IMR-90 (cell line): ENCODE measurements around the gene ADGRG6. TPM values are rescaled to one million over a fixed set of nuclear protein-coding genes. Genes with fewer than 3 reads are reported as not detected.

Source experiments
- ATAC-seq: fragments of 200-7000 bp; cut with Tn5 transposase; 2 replicates; pipeline ENCODE4 v1.9.1; 2020; ENCODE audit warnings: low read depth, mild to moderate bottlenecking, moderate library complexity
- BruUV-seq: library from RNA; stranded (reverse); fragments of 400-500 nt; replicated peaks from 2 replicates; lab custom pipeline; 2021; lab: Mats Ljungman, UMichigan
- CTCF ChIA-PET: fragments of 300-600 bp; formaldehyde crosslinking; extraction: SDS; loops from one replicate; lab custom pipeline; 2021; ENCODE audit warnings: antibody characterized with exemption; lab: Yijun Ruan, JAX
- POLR2A ChIA-PET: fragments of 300-600 bp; sonication (Branson Sonifier 250); formaldehyde crosslinking; loops from one replicate; lab custom pipeline; 2022; ENCODE audit warnings: antibody characterized with exemption; ENCODE audit not compliant: unreplicated experiment; lab: Charles Lee
- DNase-seq: peaks from one replicate; pipeline ENCODE4 v3.0.0; 2013
- H2AFZ ChIP-seq: replicated peaks from 2 replicates; pipeline ENCODE3; 2013; ENCODE audit warnings: low read length, mild to moderate bottlenecking; ENCODE audit not compliant: poor library complexity
- H2AK5ac ChIP-seq: 2 replicates; pipeline ENCODE4 v1.6.1; 2013; ENCODE audit warnings: low read depth, low read length, inconsistent platforms
- H2AK9ac ChIP-seq: replicated peaks from 2 replicates; pipeline ENCODE3; 2013; ENCODE audit warnings: mild to moderate bottlenecking, low read depth, low read length, moderate library complexity; ENCODE audit not compliant: poor library complexity
- H2BK120ac ChIP-seq: 2 replicates; pipeline ENCODE4 v1.6.1; 2013; ENCODE audit warnings: low read depth, low read length, inconsistent platforms
- H2BK15ac ChIP-seq: 3 replicates; pipeline ENCODE4 v1.6.1; 2013; ENCODE audit warnings: low read depth, low read length, inconsistent platforms
- H2BK20ac ChIP-seq: 2 replicates; pipeline ENCODE4 v1.6.1; 2013; ENCODE audit warnings: low read depth, mild to moderate bottlenecking, inconsistent platforms, low read length, moderate library complexity
- H2BK5ac ChIP-seq: 2 replicates; pipeline ENCODE4 v1.6.1; 2013; ENCODE audit warnings: mild to moderate bottlenecking, low read depth, low read length, inconsistent platforms; ENCODE audit not compliant: poor library complexity, severe bottlenecking
- H3K14ac ChIP-seq: replicated peaks from 2 replicates; pipeline ENCODE4 v1.6.1; 2013; ENCODE audit warnings: low read depth, low read length, inconsistent platforms
- H3K18ac ChIP-seq: 2 replicates; pipeline ENCODE4 v1.6.1; 2013; ENCODE audit warnings: low read depth, low read length, control low read depth
- H3K23ac ChIP-seq: 2 replicates; pipeline ENCODE4 v1.6.1; 2013; ENCODE audit warnings: low read depth, low read length, inconsistent platforms
- H3K27ac ChIP-seq: 2 replicates; pipeline ENCODE4 v1.5.1; 2013; ENCODE audit warnings: mild to moderate bottlenecking, control low read depth, low read length; ENCODE audit not compliant: insufficient read depth
- H3K27me3 ChIP-seq: 2 replicates; pipeline ENCODE4 v1.6.1; 2013; ENCODE audit warnings: low read length; ENCODE audit not compliant: control insufficient read depth, insufficient read depth
- H3K36me3 ChIP-seq: 2 replicates; pipeline ENCODE4 v1.6.1; 2013; ENCODE audit warnings: low read length, mixed read lengths; ENCODE audit not compliant: control insufficient read depth, insufficient read depth
- H3K4ac ChIP-seq: 2 replicates; pipeline ENCODE4 v1.6.1; 2013; ENCODE audit warnings: low read depth, low read length, inconsistent platforms
- H3K4me1 ChIP-seq: 2 replicates; pipeline ENCODE4 v1.6.1; 2013; ENCODE audit warnings: low read length, mixed read lengths; ENCODE audit not compliant: control insufficient read depth, insufficient read depth
- H3K4me2 ChIP-seq: 2 replicates; pipeline ENCODE4 v1.6.1; 2013; ENCODE audit warnings: low read depth, mild to moderate bottlenecking, control low read depth, low read length, moderate library complexity
- H3K4me3 ChIP-seq: 2 replicates; pipeline ENCODE4 v1.5.1; 2013; ENCODE audit warnings: low read depth, mild to moderate bottlenecking, control low read depth, low read length, moderate library complexity; ENCODE audit not compliant: insufficient read depth
- H3K56ac ChIP-seq: 2 replicates; pipeline ENCODE4 v1.6.1; 2013; ENCODE audit warnings: low read length, inconsistent platforms; ENCODE audit not compliant: insufficient read depth; ENCODE audit errors: extremely low read depth
- H3K79me1 ChIP-seq, 2 experiments: 2 replicates each; pipeline ENCODE4 v1.6.1; 2013; ENCODE audit warnings: low read length in 2 of 2, inconsistent platforms in 1 of 2, low read depth in 1 of 2
- H3K9ac ChIP-seq: 2 replicates; pipeline ENCODE4 v1.6.1; 2013; ENCODE audit warnings: low read depth, low read length, control low read depth
- H3K9me1 ChIP-seq: 2 replicates; pipeline ENCODE4 v1.6.1; 2013; ENCODE audit warnings: low read length, inconsistent platforms; ENCODE audit not compliant: insufficient read depth
- H3K9me3 ChIP-seq: 2 replicates; pipeline ENCODE4 v1.6.1; 2013; ENCODE audit warnings: low read length; ENCODE audit not compliant: control insufficient read depth, insufficient read depth
- H4K20me1 ChIP-seq: 2 replicates; pipeline ENCODE4 v1.6.1; 2013; ENCODE audit warnings: low read length, inconsistent platforms; ENCODE audit not compliant: insufficient read depth
- H4K5ac ChIP-seq: 2 replicates; pipeline ENCODE4 v1.6.1; 2013; ENCODE audit warnings: mild to moderate bottlenecking, low read depth, low read length, control low read depth
- H4K8ac ChIP-seq, 2 experiments: 2 replicates each; pipeline ENCODE4 v1.6.1; 2013; ENCODE audit warnings: low read depth in 2 of 2, low read length in 2 of 2, control low read depth in 1 of 2, inconsistent platforms in 1 of 2
- H4K91ac ChIP-seq: 2 replicates; pipeline ENCODE4 v1.6.1; 2013; ENCODE audit warnings: low read depth, low read length, inconsistent platforms; ENCODE audit not compliant: insufficient read depth
- CEBPB ChIP-seq: IDR thresholded peaks from 2 replicates; pipeline ENCODE4 v1.6.1; 2012; ENCODE audit warnings: low read depth, low read length, improper control_type of control experiment
- FOS ChIP-seq: fragments of 150-350 bp; IDR thresholded peaks from 2 replicates; pipeline ENCODE4 v1.6.1; 2016; ENCODE audit warnings: low read depth, low read length
- MXI1 ChIP-seq: IDR thresholded peaks from 2 replicates; pipeline ENCODE4 v1.6.1; 2012; ENCODE audit warnings: low read depth, mild to moderate bottlenecking, low read length, moderate library complexity, borderline replicate concordance
- NFE2L2 ChIP-seq: fragments of 150-350 bp; IDR thresholded peaks from 2 replicates; pipeline ENCODE4 v1.6.1; 2016; ENCODE audit warnings: low read depth, mild to moderate bottlenecking, low read length
- SMC3 ChIP-seq: fragments of 150-350 bp; IDR thresholded peaks from 2 replicates; pipeline ENCODE4 v1.6.1; 2016; ENCODE audit warnings: low read depth, mild to moderate bottlenecking, antibody characterized with exemption, low read length, moderate library complexity
- WGBS, 2 experiments: methylation state at CpG; one replicate each; pipeline versions ENCODE4 v1.1.5 to v1.1.7; 2013; ENCODE audit warnings: missing lambda C conversion rate in 2 of 2; ENCODE audit not compliant: insufficient read length in 1 of 2; ENCODE audit errors: extremely low coverage in 2 of 2; 5-methylcytosine and 5-hydroxymethylcytosine counted together
- dilution Hi-C: fragments of 300-500 bp; cut with HindIII; formaldehyde crosslinking; loops from one replicate; pipeline ENCODE4 v1.14.3; 2018; ENCODE audit warnings: low sequenced_read_pairs; ENCODE audit not compliant: unreplicated experiment
- in situ Hi-C: fragments of 300-500 bp; cut with MboI; formaldehyde crosslinking; loops from 3 replicates; pipeline ENCODE4 v1.14.3; 2019; ENCODE audit warnings: low sequenced_read_pairs, inconsistent platforms, mixed read lengths
- intact Hi-C: fragments of 100-400 bp; cut with micrococcal nuclease; formaldehyde crosslinking; loops from 2 replicates; pipeline ENCODE4 v1.10.0; 2022
- polyA plus RNA-seq, 3 experiments: library from polyadenylated mRNA; depleted of rRNA; stranded (reverse); fragments of >200 nt; gene quantifications; 2 replicates each; pipeline ENCODE4 v1.2.3, GENCODE V29; 2012; ENCODE audit warnings: low replicate concordance in 1 of 3
- total RNA-seq: library from RNA; depleted of rRNA; stranded (reverse); fragments of >200 nt; gene quantifications from 2 replicates; pipeline ENCODE4 v1.2.3, GENCODE V29; 2012

Gene ADGRG6
- total and polyA plus RNA-seq, 2 of the 4 experiments (the other 2 are of a cell fraction) = 10.0 to 20.3 TPM

DNA sequence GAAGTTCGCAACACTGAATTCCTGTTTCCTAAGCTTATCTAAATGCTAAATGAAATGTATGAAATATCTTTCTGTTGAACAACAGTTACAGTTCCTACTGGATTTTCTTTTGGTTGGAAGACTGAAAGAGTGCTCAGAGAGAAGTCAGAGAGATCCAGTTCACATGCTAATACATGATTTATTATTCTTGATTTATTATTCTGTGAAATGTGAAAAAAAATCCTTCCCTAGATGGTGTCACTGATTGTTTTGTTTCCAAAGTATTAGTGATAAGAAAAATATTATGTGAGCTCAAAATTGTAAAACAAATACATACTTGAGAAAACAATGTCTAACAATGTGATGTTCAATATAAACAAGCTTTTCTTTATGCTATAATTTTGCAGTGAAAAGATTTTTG is 42.1 kb downstream of the ADGRG6 start:
- Histone ChIP-seq H4K91ac (no peak overlapping the region), H2AK9ac (no peak overlapping the region), H3K4me3 (no peak overlapping the region), H3K9me1 (no peaks in the 10 kb centered on the region), H3K79me1 (no peaks in the 10 kb centered on the region; a peak in 1 of 4 replicates), H3K4me2 (no peak overlapping the region), H3K27me3 (no peaks in the 10 kb centered on the region), H2AFZ (no peak overlapping the region), H4K5ac (no peak overlapping the region), H3K18ac (no peak overlapping the region), H4K20me1 (no peaks in the 10 kb centered on the region), H3K27ac (no peak overlapping the region), H3K23ac (no peak overlapping the region), H2BK20ac (no peak overlapping the region), H2BK15ac (no peak overlapping the region), H2BK120ac (no peak overlapping the region), H3K9me3 (no peaks in the 10 kb centered on the region), H3K36me3 (no peaks in the 10 kb centered on the region), H2BK5ac (no peak overlapping the region), H3K9ac (no peak overlapping the region), H4K8ac (no peak overlapping the region; a peak in 1 of 4 replicates), H3K4me1 (peaks cover 5% of the 10 kb centered on the region), H3K14ac (no peak overlapping the region), H3K4ac (no peak overlapping the region), H2AK5ac (no peak overlapping the region), H3K56ac (no peak overlapping the region)
- no peak for ATAC-seq
- WGBS, 2 experiments = no CpG with 5 or more reads among the region's 1 CpG
- in situ Hi-C loops (no loop called here), intact Hi-C loops (no loop called here), dilution Hi-C loops (no loop called here)
- CTCF ChIA-PET = no interaction called here
- BruUV-seq = no TSS peak
- no peak for DNase-seq
- no peak for TF ChIP-seq FOS
- TF ChIP-seq MXI1 = no peak
- TF ChIP-seq SMC3 = no peak
- no peak for TF ChIP-seq CEBPB
- no peak for TF ChIP-seq NFE2L2
- POLR2A ChIA-PET = no interaction called here
